OCI-LY1 (cell line): ENCODE data around the gene MYO10.

Source experiments
- EZH2 ChIP-seq: fragments of 200-600 bp; sonication (generic), shearing (Covaris generic); IDR thresholded peaks from 2 replicates; pipeline ENCODE4 v1.8.0; 2017; ENCODE audit warnings: borderline replicate concordance, mixed run types, mild to moderate bottlenecking, antibody characterized with exemption, low read length, moderate library complexity, mixed read lengths
- TF ChIP-seq, protein P1 (sequence below): fragments of 200-600 bp; sonication (generic), shearing (Covaris generic); IDR thresholded peaks from 2 replicates; pipeline ENCODE4 v1.5.1; 2017; ENCODE audit warnings: mild to moderate bottlenecking, antibody characterized with exemption, low read length, moderate library complexity, mixed read lengths

DNA sequence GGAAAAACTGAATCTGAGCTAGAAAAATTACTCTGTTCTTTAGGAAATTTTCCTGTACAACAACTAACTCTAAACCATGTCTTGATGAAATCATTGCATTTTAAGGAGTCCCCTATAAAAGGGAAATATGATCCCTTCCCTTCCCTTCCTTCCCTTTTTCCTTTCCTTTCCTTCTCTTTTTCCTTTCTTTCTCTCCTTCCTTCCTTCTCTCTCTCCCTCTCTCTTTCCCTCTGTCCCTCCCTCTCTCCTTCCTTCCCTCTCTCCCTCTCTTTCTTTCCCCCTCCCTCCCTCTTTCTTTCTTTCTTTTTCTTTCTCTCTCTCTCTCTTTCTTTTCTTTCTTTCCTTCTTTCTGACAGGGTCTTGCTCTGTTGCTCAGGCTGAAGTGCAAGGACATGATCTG, 42.2 kb upstream of the MYO10 start:
- TF ChIP-seq, protein P1, sequence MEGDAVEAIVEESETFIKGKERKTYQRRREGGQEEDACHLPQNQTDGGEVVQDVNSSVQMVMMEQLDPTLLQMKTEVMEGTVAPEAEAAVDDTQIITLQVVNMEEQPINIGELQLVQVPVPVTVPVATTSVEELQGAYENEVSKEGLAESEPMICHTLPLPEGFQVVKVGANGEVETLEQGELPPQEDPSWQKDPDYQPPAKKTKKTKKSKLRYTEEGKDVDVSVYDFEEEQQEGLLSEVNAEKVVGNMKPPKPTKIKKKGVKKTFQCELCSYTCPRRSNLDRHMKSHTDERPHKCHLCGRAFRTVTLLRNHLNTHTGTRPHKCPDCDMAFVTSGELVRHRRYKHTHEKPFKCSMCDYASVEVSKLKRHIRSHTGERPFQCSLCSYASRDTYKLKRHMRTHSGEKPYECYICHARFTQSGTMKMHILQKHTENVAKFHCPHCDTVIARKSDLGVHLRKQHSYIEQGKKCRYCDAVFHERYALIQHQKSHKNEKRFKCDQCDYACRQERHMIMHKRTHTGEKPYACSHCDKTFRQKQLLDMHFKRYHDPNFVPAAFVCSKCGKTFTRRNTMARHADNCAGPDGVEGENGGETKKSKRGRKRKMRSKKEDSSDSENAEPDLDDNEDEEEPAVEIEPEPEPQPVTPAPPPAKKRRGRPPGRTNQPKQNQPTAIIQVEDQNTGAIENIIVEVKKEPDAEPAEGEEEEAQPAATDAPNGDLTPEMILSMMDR: no peak
- no peak for TF ChIP-seq EZH2
